HCT116 (cell line): Measurements from ENCODE around the gene NFKBIL1. TPM values are rescaled to one million over a fixed set of nuclear protein-coding genes. Genes with fewer than 3 reads are reported as not detected.

Experiments used
- ATAC-seq: fragments of 200-7000 bp; cut with Tn5 transposase; 2 replicates; pipeline ENCODE4 v1.9.1; 2020; ENCODE audit warnings: mild to moderate bottlenecking, moderate library complexity
- BruUV-seq: library from RNA; stranded (reverse); fragments of 400-500 nt; replicated peaks from 2 replicates; lab custom pipeline; 2021; lab: Mats Ljungman, UMichigan
- CTCF ChIA-PET: fragments of 300-600 bp; sonication (Branson Sonifier 250); formaldehyde crosslinking; loops from one replicate; lab custom pipeline; 2021; ENCODE audit warnings: antibody characterized with exemption; lab: Charles Lee
- POLR2A ChIA-PET: fragments of 300-600, 350-600 bp; sonication (Branson Sonifier 250); formaldehyde crosslinking; loops from one replicate; lab custom pipeline; 2021; ENCODE audit warnings: antibody characterized with exemption; lab: Charles Lee
- RAD21 ChIA-PET, 2 experiments: fragments of 300-600 bp; sonication (Branson Sonifier 250); formaldehyde crosslinking; loops; one replicate each; lab custom pipeline; 2023; ENCODE audit warnings: low total read pairs in 2 of 2; ENCODE audit not compliant: uncharacterized antibody in 2 of 2, unreplicated experiment in 2 of 2, low non-redundant PET in 1 of 2; lab: Charles Lee
- DNase-seq: peaks from one replicate; pipeline ENCODE4 v3.0.0-alpha.2; 2010; ENCODE audit warnings: low read depth, low spot score
- H2AFZ ChIP-seq: fragments of 200-600 bp; shearing (Covaris generic), sonication (generic); 2 replicates; pipeline ENCODE4 v1.6.1; 2017; ENCODE audit warnings: low read depth, mixed run types, mixed read lengths, antibody characterized with exemption, low read length; ENCODE audit not compliant: poor library complexity, severe bottlenecking
- H3K27ac ChIP-seq: 2 replicates; pipeline ENCODE4 v1.5.1; 2012; ENCODE audit warnings: low read depth, low read length
- H3K27me3 ChIP-seq: fragments of 200-600 bp; sonication (generic); 2 replicates; pipeline ENCODE4 v1.6.1; 2016; ENCODE audit warnings: mixed run types, low read length, mixed read lengths; ENCODE audit not compliant: insufficient read depth
- H3K36me3 ChIP-seq, 2 experiments: fragments of 200-500 bp in 1 of 2; fragments of 200-600 bp in 1 of 2; sonication (Bioruptor generic) in 1 of 2; sonication (generic) in 1 of 2; 2 replicates each; pipeline versions ENCODE4 v1.5.1 to v1.6.1; 2014 to 2016; ENCODE audit warnings: low read length in 2 of 2, inconsistent platforms in 1 of 2, mixed read lengths in 1 of 2, mixed run types in 1 of 2; ENCODE audit not compliant: insufficient read depth in 2 of 2, control insufficient read depth in 1 of 2
- H3K4me1 ChIP-seq, 2 experiments: fragments of 200-600 bp in 1 of 2; sonication (generic) in 1 of 2; 2 replicates each; pipeline versions ENCODE4 v1.5.1 to v1.6.1; 2012 to 2017; ENCODE audit warnings: low read length in 2 of 2, inconsistent platforms in 1 of 2, mild to moderate bottlenecking in 1 of 2, mixed read lengths in 1 of 2, mixed run types in 1 of 2, moderate library complexity in 1 of 2; ENCODE audit not compliant: insufficient read depth in 2 of 2, control insufficient read depth in 1 of 2
- H3K4me2 ChIP-seq: fragments of 200-600 bp; sonication (generic); 2 replicates; pipeline ENCODE4 v1.6.1; 2017; ENCODE audit warnings: mixed run types, low read length, mixed read lengths
- H3K4me3 ChIP-seq, 2 experiments: fragments of 200-600 bp in 1 of 2; sonication (generic) in 1 of 2; replicated peaks in 1 of 2; 2 replicates each; pipeline ENCODE4 v1.5.1; 2011 to 2016; ENCODE audit warnings: low read length in 2 of 2, control low read depth in 1 of 2, low read depth in 1 of 2, mild to moderate bottlenecking in 1 of 2, mixed read lengths in 1 of 2, mixed run types in 1 of 2
- H3K79me2 ChIP-seq: fragments of 200-600 bp; sonication (generic); 2 replicates; pipeline ENCODE4 v1.6.1; 2017; ENCODE audit warnings: mild to moderate bottlenecking, mixed run types, low read length, moderate library complexity, mixed read lengths; ENCODE audit not compliant: insufficient read depth
- H3K9ac ChIP-seq: fragments of 200-600 bp; sonication (generic); 2 replicates; pipeline ENCODE4 v1.6.1; 2016; ENCODE audit warnings: low read length, mixed read lengths
- H3K9me2 ChIP-seq: fragments of 200-600 bp; sonication (generic), shearing (Covaris generic); 2 replicates; pipeline ENCODE4 v1.6.1; 2017; ENCODE audit warnings: mixed run types, mild to moderate bottlenecking, moderate library complexity; ENCODE audit not compliant: insufficient read depth
- H3K9me3 ChIP-seq, 2 experiments: fragments of 200-500 bp in 1 of 2; fragments of 200-600 bp in 1 of 2; sonication (Bioruptor generic) in 1 of 2; sonication (generic) in 1 of 2; 2 replicates each; pipeline ENCODE4 v1.6.1; 2014 to 2017; ENCODE audit warnings: low read length in 2 of 2, mixed read lengths in 2 of 2, inconsistent platforms in 1 of 2, low read depth in 1 of 2, mild to moderate bottlenecking in 1 of 2, mixed run types in 1 of 2, moderate library complexity in 1 of 2; ENCODE audit not compliant: control insufficient read depth in 1 of 2, insufficient read depth in 1 of 2
- H4K20me1 ChIP-seq: fragments of 200-600 bp; sonication (generic), shearing (Covaris generic); 2 replicates; pipeline ENCODE4 v1.6.1; 2017; ENCODE audit warnings: mixed run types, mild to moderate bottlenecking, moderate library complexity; ENCODE audit not compliant: insufficient read depth
- EGR1 ChIP-seq: IDR thresholded peaks from 2 replicates; pipeline ENCODE4 v1.6.1; 2012; ENCODE audit warnings: low read depth
- ELF1 ChIP-seq: IDR thresholded peaks from 2 replicates; pipeline ENCODE4 v1.6.1; 2012; ENCODE audit warnings: low read depth, borderline replicate concordance
- FOSL1 ChIP-seq: IDR thresholded peaks from 2 replicates; pipeline ENCODE4 v1.6.1; 2012; ENCODE audit warnings: low read depth
- POLR2A ChIP-seq: IDR thresholded peaks from 2 replicates; pipeline ENCODE4 v1.7.0; 2011; ENCODE audit warnings: borderline replicate concordance; ENCODE audit not compliant: insufficient read depth, insufficient read length; ENCODE audit errors: extremely low read depth
- TCF7L2 ChIP-seq: IDR thresholded peaks from 2 replicates; pipeline ENCODE4 v1.7.0; 2011; ENCODE audit warnings: borderline replicate concordance, inconsistent platforms; ENCODE audit not compliant: insufficient read depth, insufficient read length; ENCODE audit errors: extremely low read depth
- intact Hi-C: fragments of 100-400 bp; cut with micrococcal nuclease; formaldehyde crosslinking; loops from 2 replicates; pipeline ENCODE4 v1.10.0; 2022
- total RNA-seq: library from RNA; stranded (reverse); gene quantifications from one replicate; pipeline ENCODE4 v1.2.1, GENCODE V29; 2021; ENCODE audit not compliant: unreplicated experiment

Gene NFKBIL1
- total RNA-seq, 1 experiment from 2014 or later = 26.6 TPM

- Histone ChIP-seq H3K9ac (no peak within 1 kb of the TSS), H3K4me1 (peaks cover 0 to 3% of the 10 kb centered on the region in 2 experiments; a peak in 1 of 4 replicates), H3K9me2 (no peaks in the 10 kb centered on the region), H2AFZ (no peak within 1 kb of the TSS), H3K27ac (no peak within 1 kb of the TSS), H3K4me3 (no peak within 1 kb of the TSS), H3K36me3 (no peaks in the 10 kb centered on the region), H3K79me2 (no peaks in the 10 kb centered on the region), H4K20me1 (no peaks in the 10 kb centered on the region), H3K27me3 (no peaks in the 10 kb centered on the region), H3K9me3 (no peaks in the 10 kb centered on the region), H3K4me2 (no peak within 1 kb of the TSS)
- ATAC-seq = no peak
- intact Hi-C loops = no loop called here
- no peak for TF ChIP-seq ELF1
- TF ChIP-seq FOSL1 = no peak
- no TSS peak for BruUV-seq
- DNase-seq = no peak
- ChIA-PET RAD21 (no interaction called here), POLR2A (no interaction called here), CTCF (no interaction called here)
These were observed 28.0 kb downstream of the NFKBIL1 start, which contains the start of gene TNF for GRCh38 chr6:31575335-31575901. Gene TNF, plus strand, starts transcription at chr6:31575565. Its CDS starts 177 bp downstream, at chr6:31575742.

- Histone ChIP-seq H3K9me2 (no peaks in the 10 kb centered on the region), H3K4me1 (peaks cover 0 to 9% of the 10 kb centered on the region in 2 experiments; a peak in 1 of 4 replicates), H3K4me3 (no peak overlapping the region), H3K9me3 (no peaks in the 10 kb centered on the region), H4K20me1 (no peaks in the 10 kb centered on the region), H3K9ac (no peak overlapping the region), H3K36me3 (no peaks in the 10 kb centered on the region), H3K79me2 (no peaks in the 10 kb centered on the region), H3K4me2 (no peak overlapping the region), H2AFZ (no peak overlapping the region), H3K27ac (no peak overlapping the region), H3K27me3 (no peaks in the 10 kb centered on the region)
- ChIA-PET CTCF (interaction anchor here (0.9 kb wide), 1 partner anchor 22 kb away, joined by 3 read pairs; no protein-coding TSS in a partner anchor), POLR2A (interaction anchor here (0.8 kb wide), 1 partner anchor 76 kb away, joined by 3 read pairs; no protein-coding TSS in a partner anchor), RAD21 (no interaction called here)
- no peak for TF ChIP-seq POLR2A
- TF ChIP-seq EGR1 = no peak
- no peak for TF ChIP-seq TCF7L2
- DNase-seq (no peak), ATAC-seq (no peak)
- intact Hi-C loops = no loop called here
- BruUV-seq = no TSS peak
These were observed 28.7 kb downstream of the NFKBIL1 start for GRCh38 chr6:31575952-31576685.
